Tibial nerve (tissue), 3 donors: ENCODE data around the gene UCP2.

Experiments used
- POLR2A ChIP-seq, 2 donors: fragments of 450-650 bp; IDR thresholded peaks; one replicate each; pipeline ENCODE4 v1.6.1; 2017; ENCODE audit warnings: antibody characterized with exemption in 2 of 2, mild to moderate bottlenecking in 2 of 2, moderate library complexity in 2 of 2
- TF ChIP-seq, protein P1 (sequence below), 5 experiments: fragments of 200-600 bp in 3 of 5; fragments of 450-650 bp in 2 of 5; sonication (generic) in 3 of 5; IDR thresholded peaks; one replicate each; pipeline ENCODE4 v1.5.1; 2016 to 2019; ENCODE audit warnings: antibody characterized with exemption in 5 of 5, mild to moderate bottlenecking in 3 of 5, moderate library complexity in 2 of 5

- TF ChIP-seq, protein P1, sequence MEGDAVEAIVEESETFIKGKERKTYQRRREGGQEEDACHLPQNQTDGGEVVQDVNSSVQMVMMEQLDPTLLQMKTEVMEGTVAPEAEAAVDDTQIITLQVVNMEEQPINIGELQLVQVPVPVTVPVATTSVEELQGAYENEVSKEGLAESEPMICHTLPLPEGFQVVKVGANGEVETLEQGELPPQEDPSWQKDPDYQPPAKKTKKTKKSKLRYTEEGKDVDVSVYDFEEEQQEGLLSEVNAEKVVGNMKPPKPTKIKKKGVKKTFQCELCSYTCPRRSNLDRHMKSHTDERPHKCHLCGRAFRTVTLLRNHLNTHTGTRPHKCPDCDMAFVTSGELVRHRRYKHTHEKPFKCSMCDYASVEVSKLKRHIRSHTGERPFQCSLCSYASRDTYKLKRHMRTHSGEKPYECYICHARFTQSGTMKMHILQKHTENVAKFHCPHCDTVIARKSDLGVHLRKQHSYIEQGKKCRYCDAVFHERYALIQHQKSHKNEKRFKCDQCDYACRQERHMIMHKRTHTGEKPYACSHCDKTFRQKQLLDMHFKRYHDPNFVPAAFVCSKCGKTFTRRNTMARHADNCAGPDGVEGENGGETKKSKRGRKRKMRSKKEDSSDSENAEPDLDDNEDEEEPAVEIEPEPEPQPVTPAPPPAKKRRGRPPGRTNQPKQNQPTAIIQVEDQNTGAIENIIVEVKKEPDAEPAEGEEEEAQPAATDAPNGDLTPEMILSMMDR (IDR thresholded peaks at IDR 0.05) = no peak
- TF ChIP-seq POLR2A (IDR thresholded peaks at IDR 0.05) = no peak
These were observed at the start of gene UCP2 for GRCh38 chr11:73982595-73982989.
